B cell (primary cell): ENCODE data around the gene ORM1. TPM values are rescaled to one million over a fixed set of nuclear protein-coding genes. Genes with fewer than 3 reads are reported as not detected.

Experiments
- ATAC-seq: fragments of 200-7000 bp; cut with Tn5 transposase; one replicate; pipeline ENCODE4 v1.10.0; 2021; ENCODE audit warnings: low read depth, mild to moderate bottlenecking, moderate number of reproducible peaks, moderate library complexity
- CTCF ChIA-PET: fragments of 350-600 bp; sonication (Branson Sonifier 250); formaldehyde crosslinking; loops from one replicate; lab custom pipeline; 2021; ENCODE audit warnings: antibody characterized with exemption, inconsistent platforms; lab: Charles Lee
- POLR2A ChIA-PET: fragments of 350-600 bp; sonication (Branson Sonifier 250); formaldehyde crosslinking; loops from one replicate; lab custom pipeline; 2021; ENCODE audit warnings: antibody characterized with exemption; lab: Charles Lee
- DNase-seq: peaks from one replicate; pipeline ENCODE4 v3.0.0; 2013
- H2AFZ ChIP-seq: 2 replicates; pipeline ENCODE4 v1.6.1; 2012; ENCODE audit warnings: mild to moderate bottlenecking, low read depth, low read length; ENCODE audit not compliant: insufficient read depth, poor library complexity, severe bottlenecking
- H3K27ac ChIP-seq, 2 donors: 1 replicate in 1 of 2; 2 replicates in 1 of 2; pipeline ENCODE4 v1.5.1; 2012 to 2013; ENCODE audit warnings: low read length in 2 of 2, mild to moderate bottlenecking in 2 of 2, moderate library complexity in 1 of 2
- H3K27me3 ChIP-seq, 4 experiments: fragments of 200-600 bp in 1 of 4; sonication (generic) in 1 of 4; replicated peaks in 1 of 4; 1 replicate in 2 of 4; 2 replicates in 2 of 4; pipeline versions ENCODE4 v1.6.1 to v1.7.0; 2013 to 2016; ENCODE audit warnings: low read length in 3 of 4, mild to moderate bottlenecking in 2 of 4, mixed read lengths in 1 of 4, moderate library complexity in 1 of 4; ENCODE audit not compliant: insufficient read depth in 4 of 4, control insufficient read depth in 3 of 4; ENCODE audit errors: control extremely low read depth in 1 of 4
- H3K36me3 ChIP-seq, 2 experiments: replicated peaks in 1 of 2; 1 replicate in 1 of 2; 2 replicates in 1 of 2; pipeline versions ENCODE4 v1.6.1 to v1.7.1; 2013; ENCODE audit warnings: low read length in 1 of 2; ENCODE audit not compliant: insufficient read depth in 2 of 2, control insufficient read depth in 1 of 2; ENCODE audit errors: control extremely low read depth in 1 of 2, extremely low read depth in 1 of 2
- H3K4me1 ChIP-seq, 2 donors: fragments of 200-600 bp in 1 of 2; sonication (generic) in 1 of 2; 1 replicate in 1 of 2; 2 replicates in 1 of 2; pipeline versions ENCODE4 v1.5.1 to v1.6.1; 2013 to 2017; ENCODE audit warnings: low read length in 2 of 2; ENCODE audit not compliant: control insufficient read depth in 2 of 2, insufficient read depth in 2 of 2
- H3K4me2 ChIP-seq: replicated peaks from 2 replicates; pipeline ENCODE3; 2012; ENCODE audit warnings: mild to moderate bottlenecking, low read depth, low read length; ENCODE audit not compliant: poor library complexity, severe bottlenecking
- H3K4me3 ChIP-seq, 5 experiments: fragments of 200-600 bp in 1 of 5; sonication (generic) in 1 of 5; 1 replicate in 3 of 5; 2 replicates in 2 of 5; pipeline versions ENCODE4 v1.5.1 to v1.7.0; 2011 to 2016; ENCODE audit warnings: low read length in 4 of 5, mild to moderate bottlenecking in 4 of 5, low read depth in 2 of 5, control low read depth in 1 of 5, moderate library complexity in 1 of 5; ENCODE audit not compliant: insufficient read depth in 1 of 5; ENCODE audit errors: control extremely low read depth in 1 of 5, extremely low read depth in 1 of 5
- H3K79me2 ChIP-seq: fragments of 200-600 bp; sonication (generic); one replicate; pipeline ENCODE4 v1.6.0; 2016; ENCODE audit warnings: low read length; ENCODE audit not compliant: control insufficient read depth, insufficient read depth
- H3K9ac ChIP-seq: fragments of 200-600 bp; sonication (generic); 2 replicates; pipeline ENCODE4 v1.6.1; 2017; ENCODE audit warnings: mild to moderate bottlenecking, low read length, moderate library complexity
- H3K9me3 ChIP-seq, 3 donors: one replicate each; pipeline versions ENCODE4 v1.6.1 to v1.7.1; 2013; ENCODE audit warnings: low read length in 2 of 3; ENCODE audit not compliant: control insufficient read depth in 2 of 3, insufficient read depth in 1 of 3; ENCODE audit errors: control extremely low read depth in 1 of 3
- H4K20me1 ChIP-seq: 2 replicates; pipeline ENCODE4 v1.6.0; 2012; ENCODE audit warnings: mild to moderate bottlenecking, low read length; ENCODE audit not compliant: insufficient read depth, control insufficient read depth, poor library complexity, severe bottlenecking
- H3K27ac Mint-ChIP-seq: one replicate; pipeline ENCODE4 v1.8.0; 2021; ENCODE audit warnings: mixed read lengths
- H3K27me3 Mint-ChIP-seq: one replicate; pipeline ENCODE4 v1.8.0; 2021; ENCODE audit warnings: mixed read lengths
- H3K4me1 Mint-ChIP-seq: one replicate; pipeline ENCODE4 v1.8.0; 2021; ENCODE audit warnings: mixed read lengths
- H3K4me3 Mint-ChIP-seq: one replicate; pipeline ENCODE4 v1.8.0; 2021; ENCODE audit warnings: mixed read lengths
- H3K9me3 Mint-ChIP-seq: one replicate; pipeline ENCODE4 v1.8.0; 2022; ENCODE audit warnings: mixed read lengths; ENCODE audit not compliant: insufficient read depth
- CTCF ChIP-seq: fragments of 200-600 bp; IDR thresholded peaks from one replicate; pipeline ENCODE4 v1.8.0; 2022; ENCODE audit warnings: antibody characterized with exemption, mild to moderate bottlenecking
- EZH2 ChIP-seq: IDR thresholded peaks from 2 replicates; pipeline ENCODE4 v1.6.1; 2012; ENCODE audit warnings: borderline replicate concordance, low read depth, mild to moderate bottlenecking, moderate library complexity, low read length; ENCODE audit not compliant: insufficient read depth, poor library complexity, severe bottlenecking
- WGBS: methylation state at CpG from one replicate; pipeline ENCODE4 v1.1.5; 2013; ENCODE audit warnings: missing lambda C conversion rate; ENCODE audit not compliant: insufficient coverage; 5-methylcytosine and 5-hydroxymethylcytosine counted together
- intact Hi-C: fragments of 100-400 bp; cut with micrococcal nuclease; formaldehyde crosslinking; loops from one replicate; pipeline ENCODE4 v1.10.0; 2022
- polyA plus RNA-seq: library from polyadenylated mRNA; depleted of rRNA; stranded (reverse); fragments of >200 nt; gene quantifications from 2 replicates; pipeline ENCODE4 v1.2.3, GENCODE V29; 2012
- total RNA-seq, 2 donors: library from RNA; stranded (reverse); fragments of 120-200 nt in 1 of 2; gene quantifications; 1 replicate in 1 of 2; 2 replicates in 1 of 2; pipeline versions ENCODE4 v1.2.3 to v1.2.4, GENCODE V29; 2013 to 2022

ORM1 gene
- total and polyA plus RNA-seq, 2 donors (not counting 1 experiment from before 2014, with no cell fraction given): 0.13 TPM; not detected in 1

DNA sequence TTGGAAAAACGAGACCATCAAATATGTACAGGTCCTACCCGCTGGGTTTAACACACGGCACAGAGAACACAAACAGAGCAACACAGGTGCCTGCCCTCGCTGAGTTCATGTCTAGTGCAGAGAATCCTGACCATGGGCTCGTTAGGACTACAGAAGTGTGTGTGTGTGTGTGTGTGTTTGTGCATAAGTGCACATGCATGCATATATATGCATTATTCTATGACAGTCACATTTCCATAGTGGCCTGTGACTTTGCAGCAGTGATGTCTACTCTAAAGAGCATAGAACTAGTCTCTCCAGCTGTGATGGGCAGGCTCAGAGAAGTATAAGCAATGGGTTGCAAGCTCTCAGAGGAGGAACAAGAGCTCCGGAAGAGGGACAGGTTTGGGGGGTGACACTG lies 34.5 kb downstream of the ORM1 start:
- Histone ChIP-seq H2AFZ (no peak overlapping the region), H4K20me1 (peaks cover 67% of the 10 kb centered on the region), H3K9me3 (no peaks in the 10 kb centered on the region), H3K4me1 (peaks cover 0 to 9% of the 10 kb centered on the region in 2 donors), H3K4me3 (no peak overlapping the region), H3K79me2 (peaks cover 63% of the 10 kb centered on the region), H3K4me2 (no peak overlapping the region), H3K9ac (no peak overlapping the region), H3K27me3 (no peaks in the 10 kb centered on the region), H3K27ac (peak overlapping the region in 1 of 2 donors; percentile 7), H3K36me3 (peaks cover 10 to 92% of the 10 kb centered on the region in 2 experiments)
- DNase-seq (no peak), ATAC-seq (no peak)
- Mint-ChIP-seq H3K27ac (peak overlapping the region; percentile 68), H3K9me3 (no peaks in the 10 kb centered on the region), H3K4me3 (no peak overlapping the region), H3K4me1 (peaks cover 13% of the 10 kb centered on the region), H3K27me3 (no peaks in the 10 kb centered on the region)
- 95% methylated on average over 4 of the region's 6 CpGs for WGBS
- TF ChIP-seq CTCF (no peak), EZH2 (no peak)
- CTCF ChIA-PET: no interaction called here
- POLR2A ChIA-PET: no interaction called here
- intact Hi-C loops: no loop called here

- TF ChIP-seq CTCF: no peak
- TF ChIP-seq EZH2: no peak
- Histone ChIP-seq H3K27ac (peak overlapping the region; percentile 6 to 41), H3K27me3 (no peaks in the 10 kb centered on the region), H3K9me3 (no peaks in the 10 kb centered on the region), H4K20me1 (peaks cover 70% of the 10 kb centered on the region), H3K9ac (no peak overlapping the region), H3K4me3 (no peak overlapping the region), H3K4me1 (peaks cover 4 to 14% of the 10 kb centered on the region in 2 donors), H2AFZ (no peak overlapping the region), H3K79me2 (peaks cover 68% of the 10 kb centered on the region), H3K4me2 (no peak overlapping the region), H3K36me3 (peaks cover 10 to 93% of the 10 kb centered on the region in 2 experiments)
- 94% methylated on average over 9 of the region's 9 CpGs for WGBS
- ATAC-seq: no peak
- intact Hi-C loops: no loop called here
- Mint-ChIP-seq H3K27me3 (no peaks in the 10 kb centered on the region), H3K4me1 (peaks cover 15% of the 10 kb centered on the region), H3K4me3 (no peak overlapping the region), H3K27ac (peak overlapping the region; percentile 72), H3K9me3 (no peaks in the 10 kb centered on the region)
- ChIA-PET CTCF (no interaction called here), POLR2A (no interaction called here)
- DNase-seq: no peak
Observed at GRCh38 chr9:114357911-114358328, 35.0 kb downstream of the ORM1 start.
